GM18526 (cell line): ENCODE data around the gene CAMK1.
A peak's percentile ranks its signal among the peaks of the same experiment; 100 is the strongest.

Experiments
- POLR2A ChIP-seq: IDR thresholded peaks from 3 replicates; pipeline ENCODE4 v1.6.1; 2011; ENCODE audit not compliant: insufficient read length; ENCODE audit errors: extremely low read depth

Gene CAMK1

GRCh38 chr3:9803494-9803893, 33.7 kb upstream of the CAMK1 start:
- TF ChIP-seq POLR2A, result no peak

DNA sequence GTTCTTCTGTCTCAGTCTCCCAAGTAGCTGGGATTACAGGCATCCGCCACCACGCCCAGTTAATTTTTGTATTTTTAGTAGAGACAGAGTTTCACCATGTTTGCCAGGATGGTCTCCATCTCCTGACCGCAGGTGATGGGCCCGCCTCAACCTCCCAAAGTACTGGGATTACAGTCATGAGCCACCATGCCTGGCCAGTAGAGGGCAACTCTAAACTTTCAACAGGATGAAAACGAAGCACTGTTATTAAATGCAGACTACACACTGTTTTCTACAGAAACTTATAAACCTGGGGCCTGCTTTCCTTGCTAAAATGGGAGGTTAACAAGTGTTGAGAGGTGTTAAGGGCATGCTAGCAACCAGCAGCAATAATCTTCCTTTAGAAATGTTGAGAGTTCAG, 30.8 kb upstream of the CAMK1 start:
- TF ChIP-seq POLR2A, result no peak

DNA sequence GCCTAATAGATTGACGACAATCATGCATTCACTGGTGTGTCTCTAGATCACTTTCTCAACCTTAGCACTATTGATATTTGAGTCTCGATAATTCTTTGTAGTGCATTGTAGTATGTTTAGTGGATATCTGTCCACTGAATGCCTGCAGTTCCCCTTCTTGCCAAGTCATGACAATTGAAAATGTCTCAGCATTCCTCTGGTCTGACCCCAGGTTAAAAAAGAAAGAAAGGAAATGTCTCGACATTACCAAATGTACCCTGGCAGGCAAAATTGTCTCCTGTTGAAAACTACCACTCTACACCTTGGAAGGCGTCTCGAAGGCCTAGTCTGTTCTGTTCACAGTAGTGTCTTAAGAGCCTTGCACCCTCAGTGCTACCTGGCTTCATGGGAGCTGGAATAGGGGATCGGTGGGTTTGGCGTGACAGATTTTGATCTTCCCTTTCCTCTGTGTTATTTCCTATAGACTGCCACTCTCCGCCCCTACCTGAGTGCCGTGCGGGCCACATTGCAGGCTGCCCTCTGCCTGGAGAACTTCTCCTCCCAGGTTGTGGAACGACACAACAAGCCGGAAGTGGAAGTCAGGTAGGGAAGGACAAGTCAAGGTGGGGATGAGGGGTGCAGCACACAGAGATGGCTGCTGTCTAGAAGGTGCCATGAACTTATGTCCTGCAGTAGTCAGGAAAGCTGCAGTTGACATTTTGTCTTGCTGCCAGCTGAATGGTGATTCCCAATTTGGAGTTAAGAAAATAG, 27.6 kb upstream of the CAMK1 start:
- no peak for TF ChIP-seq POLR2A

- no peak for TF ChIP-seq POLR2A
These were observed 25.5 kb upstream of the CAMK1 start for GRCh38 chr3:9795207-9795606.

DNA sequence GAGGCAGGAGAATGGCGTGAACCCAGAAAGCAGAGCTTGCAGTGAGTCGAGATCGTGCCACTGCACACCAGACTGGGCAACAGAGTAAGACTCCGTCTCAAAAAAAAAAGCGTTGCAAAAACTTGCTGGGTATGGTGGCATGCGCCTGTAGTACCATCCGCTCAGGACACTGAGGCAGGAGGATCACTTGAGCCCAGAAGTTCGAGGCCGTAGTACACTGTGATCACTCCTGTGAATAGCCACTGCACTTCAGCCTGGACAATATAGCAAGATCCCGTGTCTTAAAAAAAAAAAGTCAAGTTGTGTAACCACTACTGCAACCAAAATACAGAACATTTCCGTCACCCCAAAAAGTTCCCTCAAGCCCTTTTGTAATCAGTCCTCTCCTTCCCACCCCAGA, 24.7 kb upstream of the CAMK1 start:
- no peak for TF ChIP-seq POLR2A

- TF ChIP-seq POLR2A, result no peak
These were observed 23.5 kb upstream of the CAMK1 start for GRCh38 chr3:9793161-9793781.

- TF ChIP-seq POLR2A, result peak; percentile 76
These were observed 22.8 kb upstream of the CAMK1 start, which contains the start of the genes ARPC4 and TADA3 for GRCh38 chr3:9792405-9793160. Gene ARPC4, plus strand, starts transcription at chr3:9793082. Its CDS starts 40 bp downstream, at chr3:9793122. Gene TADA3, minus strand, starts transcription at chr3:9792473. Its CDS starts 1,007 bp downstream, at chr3:9791466.

- TF ChIP-seq POLR2A, result no peak
These were observed 22.1 kb upstream of the CAMK1 start for GRCh38 chr3:9791790-9792404.

GRCh38 chr3:9791127-9791526, 21.4 kb upstream of the CAMK1 start:
- no peak for TF ChIP-seq POLR2A

GRCh38 chr3:9787714-9788113, 18.0 kb upstream of the CAMK1 start:
- no peak for TF ChIP-seq POLR2A

DNA sequence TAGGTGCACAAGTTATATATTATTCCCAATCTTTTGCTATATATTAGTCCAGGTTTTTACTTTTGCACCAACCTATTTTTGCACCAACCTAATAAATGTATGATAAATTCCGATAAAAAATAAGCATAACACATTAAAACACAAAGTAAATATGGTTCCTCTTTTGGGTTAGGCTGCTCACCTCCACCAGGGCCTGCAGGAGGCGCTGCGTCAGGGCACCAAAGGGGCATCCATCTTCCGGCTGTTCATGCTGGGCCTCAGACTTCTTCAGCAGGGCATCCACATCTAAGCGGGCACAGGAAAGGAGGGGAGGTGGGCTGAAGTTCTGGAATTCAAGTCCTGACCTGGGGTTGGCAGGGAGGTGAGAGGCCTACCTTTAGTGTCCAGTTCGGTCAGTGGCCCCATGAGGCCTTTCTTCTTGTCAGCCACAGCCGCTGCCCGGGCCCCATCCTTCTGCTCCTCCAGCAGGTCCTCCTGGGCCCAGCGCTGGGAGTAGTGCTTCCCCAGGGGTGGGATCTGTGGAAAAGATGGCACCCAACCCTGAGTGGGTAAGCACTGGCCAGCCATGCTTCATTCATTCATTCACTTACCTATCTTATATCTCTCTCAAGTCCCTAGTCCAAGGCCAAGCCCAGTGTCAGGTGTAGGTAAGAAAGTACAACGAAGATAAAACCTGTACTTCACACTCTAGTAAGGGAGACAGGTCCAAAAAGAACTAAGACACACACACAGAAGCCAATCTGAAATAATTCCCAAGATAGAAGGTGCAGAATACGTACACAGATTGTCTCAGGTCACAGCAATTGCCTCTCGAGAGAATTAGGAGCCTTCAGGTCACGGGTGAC, 17.3 kb upstream of the CAMK1 start:
- no peak for TF ChIP-seq POLR2A

DNA sequence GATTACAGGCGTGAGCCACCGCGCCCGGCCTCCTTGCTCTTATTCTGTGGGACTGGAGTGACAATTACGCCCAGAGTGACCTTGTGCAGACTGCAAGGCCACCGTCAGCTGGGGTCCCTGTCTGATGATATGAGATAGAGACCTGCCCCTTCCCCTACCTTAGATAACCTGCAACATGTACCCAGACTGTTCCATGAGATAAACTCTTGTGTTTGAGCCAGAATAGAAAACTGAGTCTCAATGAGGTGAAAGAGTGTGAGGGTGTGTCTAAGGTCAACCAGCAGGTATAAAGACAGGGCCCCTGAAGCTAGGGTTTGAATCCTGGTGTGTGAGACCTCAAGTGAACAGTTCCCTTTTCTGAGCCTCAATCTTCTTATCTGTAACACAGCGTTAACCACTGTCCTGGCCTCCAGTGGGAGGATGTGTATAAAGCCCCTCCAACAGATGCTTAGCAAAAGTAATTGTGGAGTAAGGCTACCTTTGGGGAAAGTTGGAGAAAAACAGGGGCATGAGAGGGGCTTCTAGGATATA, 16.5 kb upstream of the CAMK1 start:
- no peak for TF ChIP-seq POLR2A

DNA sequence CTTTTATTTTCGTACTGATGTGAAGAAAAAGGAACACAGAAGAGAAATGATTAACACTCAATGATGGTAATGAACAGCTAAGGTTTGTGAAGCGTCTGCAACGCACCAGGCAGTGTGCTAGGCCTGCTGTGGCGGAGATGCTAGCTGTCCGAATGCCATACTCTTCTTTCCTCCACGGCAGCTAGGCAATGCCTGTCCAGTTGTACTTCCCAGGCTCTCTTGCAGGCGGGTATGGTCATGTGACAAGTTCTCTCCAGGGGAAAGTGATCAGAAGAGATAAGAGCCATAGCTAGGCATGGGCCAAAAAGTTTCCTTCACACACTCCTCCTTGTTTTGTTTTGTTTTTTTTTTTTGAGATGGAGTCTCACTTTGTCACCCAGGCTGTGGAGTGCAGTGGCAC, 15.9 kb upstream of the CAMK1 start:
- TF ChIP-seq POLR2A, result no peak

DNA sequence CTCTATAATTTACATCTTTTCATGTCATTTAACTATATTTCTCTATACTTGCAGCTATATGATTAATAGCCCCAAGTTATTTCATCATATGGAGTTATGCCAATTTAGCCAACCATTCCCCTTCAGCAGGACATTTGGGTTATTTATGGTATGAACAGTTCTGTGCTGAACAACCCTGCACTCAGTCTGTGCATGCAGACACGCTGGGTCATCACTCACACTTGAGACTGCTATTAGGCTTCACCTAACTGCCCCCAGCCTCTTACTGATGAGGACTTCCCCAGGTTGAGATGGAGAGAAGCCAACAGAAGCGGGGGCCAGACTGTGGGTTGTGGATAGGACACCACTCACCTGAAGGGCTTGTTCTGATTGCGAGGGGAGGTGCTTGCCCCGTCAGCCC, 15.2 kb upstream of the CAMK1 start:
- no peak for TF ChIP-seq POLR2A
